HG02981 (cell line): Measurements from ENCODE around the gene LRRK1.

ENCODE experiments used
- ATAC-seq: cut with Tn5 transposase; IDR thresholded peaks from one replicate; pipeline ENCODE4 v1.9.1; 2021; ENCODE audit warnings: mild to moderate bottlenecking, moderate library complexity; ENCODE audit not compliant: unreplicated experiment

Gene LRRK1

DNA sequence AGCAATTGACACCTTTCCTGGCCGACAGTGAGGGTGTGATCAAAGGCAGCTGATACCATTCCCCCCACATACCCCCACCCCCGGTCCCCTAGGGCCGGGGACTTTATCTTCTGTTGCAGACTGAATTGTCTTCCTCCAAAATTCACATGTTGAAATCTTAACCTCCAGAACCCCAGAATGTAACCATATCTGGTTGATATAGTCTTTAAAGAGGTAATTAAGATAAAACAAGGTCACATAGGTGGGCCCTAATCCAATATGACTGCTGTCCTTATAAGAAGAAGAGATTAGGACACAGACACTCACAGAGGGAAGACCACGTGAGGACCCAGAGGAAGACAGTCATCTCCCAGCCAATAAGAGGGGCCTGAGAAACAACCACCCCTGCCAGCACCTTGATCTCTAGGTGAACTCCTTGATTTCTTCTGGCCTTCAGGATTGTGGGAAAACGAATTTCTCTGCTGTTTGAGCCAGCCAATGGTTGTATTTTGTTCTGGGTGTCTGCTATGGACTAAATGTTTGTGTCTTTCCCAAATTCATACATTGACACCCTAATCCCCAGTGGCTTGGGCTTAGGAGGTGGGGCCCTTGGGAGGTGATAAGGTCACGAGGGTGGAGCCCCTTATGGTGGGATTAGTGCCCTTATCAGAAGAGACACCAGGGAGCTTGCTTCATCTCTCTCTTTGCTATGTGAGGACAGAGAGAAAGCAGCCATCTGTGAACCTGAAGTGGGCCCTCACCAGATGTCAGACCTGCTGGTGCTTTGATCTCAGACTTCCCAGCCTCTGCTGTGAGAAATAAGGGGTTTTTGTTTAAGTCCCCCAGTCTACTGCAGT, 188.7 kb downstream of the LRRK1 start:
- no peak for ATAC-seq

DNA sequence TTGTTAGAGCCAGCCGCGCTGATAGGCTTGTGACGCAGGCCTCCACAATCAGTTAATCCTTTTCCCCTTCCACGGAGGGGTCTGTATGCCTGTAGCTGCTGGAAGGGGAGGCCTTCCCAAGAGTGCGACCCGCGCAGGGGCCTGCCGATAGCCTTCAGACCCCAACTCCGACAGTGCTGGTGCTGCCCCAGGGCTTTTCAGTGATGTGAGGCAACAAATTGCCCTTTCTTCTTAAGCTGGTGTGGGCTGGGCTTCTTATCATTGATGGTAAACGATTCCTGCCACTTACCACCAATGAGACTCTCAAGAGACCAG, 189.3 kb downstream of the LRRK1 start:
- no peak for ATAC-seq

DNA sequence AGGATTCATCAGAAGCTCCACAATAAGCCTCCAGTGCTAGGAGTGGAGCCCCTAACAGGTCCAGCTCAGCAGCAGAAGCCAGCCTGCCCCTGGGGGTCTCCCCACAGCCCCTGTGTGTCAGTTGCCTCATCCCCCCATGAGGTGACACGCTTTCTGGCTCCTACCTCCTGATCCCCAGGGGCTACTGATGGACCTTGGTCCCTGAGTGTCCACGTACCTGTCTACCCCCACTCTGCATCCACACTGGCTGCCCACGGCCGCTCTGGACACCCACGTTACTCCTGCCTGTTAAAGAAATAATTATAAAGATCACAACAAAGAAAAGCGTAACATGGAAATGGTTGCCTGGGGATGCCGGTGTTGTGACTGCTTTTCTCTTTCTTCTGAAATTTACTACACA, 189.6 kb downstream of the LRRK1 start:
- no peak for ATAC-seq

DNA sequence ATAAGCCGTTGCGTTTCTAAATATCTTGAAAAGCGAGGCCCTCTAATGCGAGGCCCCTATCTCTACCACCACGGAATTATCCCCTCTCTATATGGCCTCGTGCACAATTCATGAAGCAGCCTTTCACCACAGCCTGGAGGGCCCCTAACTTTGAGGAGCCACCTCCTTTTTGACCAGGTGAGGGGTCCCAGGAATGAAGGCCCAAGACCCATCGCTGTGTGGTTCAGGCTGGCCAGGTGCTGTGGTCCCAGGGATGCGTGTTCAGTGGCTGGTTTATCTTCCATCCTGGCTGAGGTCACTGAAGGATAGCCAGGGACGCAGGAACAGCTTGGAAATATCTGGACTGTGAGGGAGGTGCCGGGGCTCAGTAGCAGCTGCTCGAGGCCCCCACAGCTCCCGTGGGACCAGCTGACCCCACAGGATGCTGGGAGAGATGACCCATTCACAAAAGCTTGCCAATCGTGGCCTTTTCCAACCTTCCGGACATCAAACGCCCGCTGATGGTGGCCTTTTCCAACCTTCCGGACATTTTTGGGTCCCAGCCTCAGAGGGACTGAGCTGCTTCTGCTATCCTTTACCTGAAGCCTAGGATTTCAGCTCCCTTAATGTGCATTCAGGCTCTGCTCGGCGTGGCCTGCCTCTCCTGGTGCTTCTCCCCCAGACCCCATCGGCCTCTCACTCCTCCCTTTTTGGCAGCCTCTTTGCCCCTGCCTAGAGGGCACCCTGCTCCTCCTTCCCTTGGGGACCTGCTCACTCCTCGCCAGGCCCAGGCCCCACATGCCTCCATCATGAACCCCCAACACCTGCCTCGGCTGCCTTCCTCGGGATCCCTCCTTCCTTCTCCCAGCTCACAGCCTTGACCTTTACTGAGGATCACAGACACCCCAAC, 191.8 kb downstream of the LRRK1 start:
- ATAC-seq = no peak

DNA sequence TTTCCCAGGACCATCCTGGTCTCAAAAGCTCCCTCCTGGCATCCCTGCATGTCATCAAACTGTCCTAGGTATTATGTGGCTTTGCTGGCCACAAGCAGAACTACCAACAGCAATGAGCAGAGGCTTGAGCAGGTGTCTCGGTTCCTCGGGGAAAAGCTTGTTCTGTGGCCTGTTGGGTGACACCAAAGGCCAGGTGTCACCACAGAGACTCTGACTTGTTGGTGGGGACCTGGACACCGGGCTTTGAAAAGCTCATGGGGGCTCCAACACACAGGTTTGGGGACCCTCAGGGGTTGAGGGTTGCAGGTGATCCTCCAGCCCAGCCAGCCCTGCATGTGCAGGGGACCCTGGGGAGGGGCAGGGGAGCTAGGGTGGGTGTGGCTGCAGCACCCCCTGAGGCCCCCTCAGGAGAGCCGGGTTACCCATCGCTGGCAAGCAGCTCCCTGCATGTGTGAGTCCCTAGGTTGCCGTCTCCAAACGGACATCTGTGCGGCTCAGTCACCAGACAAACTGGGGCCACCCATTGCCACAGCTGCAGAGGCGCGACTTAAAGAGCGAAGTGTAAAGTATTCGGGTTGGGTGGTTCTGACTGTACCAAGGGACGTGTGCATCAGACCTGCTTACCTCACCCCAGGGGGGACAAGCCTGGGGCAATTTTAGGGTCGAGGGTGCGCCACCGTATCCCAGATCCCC, 192.6 kb downstream of the LRRK1 start:
- ATAC-seq = no peak

DNA sequence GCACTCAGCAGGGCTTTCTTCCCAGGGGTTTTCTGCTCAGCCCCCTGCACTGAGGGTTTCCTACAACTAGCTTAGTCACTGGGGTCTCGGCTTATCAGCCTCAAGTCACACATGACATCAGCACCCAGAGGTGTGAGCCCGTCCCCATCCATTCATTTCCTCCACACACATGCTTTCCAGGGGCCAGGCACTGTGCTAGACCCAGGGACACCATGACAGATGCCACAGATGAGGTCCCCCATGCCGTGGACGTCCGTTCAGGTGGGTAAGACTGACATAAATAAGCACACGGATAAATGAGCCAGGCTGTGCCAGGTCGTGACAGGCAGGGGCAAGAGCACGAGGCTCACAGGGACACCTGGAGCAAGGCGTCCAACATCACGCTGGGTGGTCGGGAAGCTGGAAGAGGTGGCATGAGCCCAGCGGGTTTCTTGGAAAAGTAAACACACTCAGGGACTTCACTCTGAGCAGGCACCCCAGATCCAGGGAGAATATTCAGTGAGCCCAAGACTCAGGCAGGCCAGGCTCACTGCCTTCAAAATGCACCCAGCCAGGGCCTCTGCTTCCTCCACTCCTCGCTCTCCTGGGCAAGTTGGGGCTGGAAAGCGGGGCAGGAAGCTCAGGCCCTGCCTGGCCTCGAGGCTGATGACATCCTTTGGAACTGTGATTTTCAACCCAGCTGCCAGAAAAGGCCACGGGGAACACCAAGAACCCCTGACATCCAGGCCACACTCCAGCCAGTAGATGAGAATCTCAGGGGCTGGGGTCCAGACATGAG, 193.4 kb downstream of the LRRK1 start:
- ATAC-seq = no peak

DNA sequence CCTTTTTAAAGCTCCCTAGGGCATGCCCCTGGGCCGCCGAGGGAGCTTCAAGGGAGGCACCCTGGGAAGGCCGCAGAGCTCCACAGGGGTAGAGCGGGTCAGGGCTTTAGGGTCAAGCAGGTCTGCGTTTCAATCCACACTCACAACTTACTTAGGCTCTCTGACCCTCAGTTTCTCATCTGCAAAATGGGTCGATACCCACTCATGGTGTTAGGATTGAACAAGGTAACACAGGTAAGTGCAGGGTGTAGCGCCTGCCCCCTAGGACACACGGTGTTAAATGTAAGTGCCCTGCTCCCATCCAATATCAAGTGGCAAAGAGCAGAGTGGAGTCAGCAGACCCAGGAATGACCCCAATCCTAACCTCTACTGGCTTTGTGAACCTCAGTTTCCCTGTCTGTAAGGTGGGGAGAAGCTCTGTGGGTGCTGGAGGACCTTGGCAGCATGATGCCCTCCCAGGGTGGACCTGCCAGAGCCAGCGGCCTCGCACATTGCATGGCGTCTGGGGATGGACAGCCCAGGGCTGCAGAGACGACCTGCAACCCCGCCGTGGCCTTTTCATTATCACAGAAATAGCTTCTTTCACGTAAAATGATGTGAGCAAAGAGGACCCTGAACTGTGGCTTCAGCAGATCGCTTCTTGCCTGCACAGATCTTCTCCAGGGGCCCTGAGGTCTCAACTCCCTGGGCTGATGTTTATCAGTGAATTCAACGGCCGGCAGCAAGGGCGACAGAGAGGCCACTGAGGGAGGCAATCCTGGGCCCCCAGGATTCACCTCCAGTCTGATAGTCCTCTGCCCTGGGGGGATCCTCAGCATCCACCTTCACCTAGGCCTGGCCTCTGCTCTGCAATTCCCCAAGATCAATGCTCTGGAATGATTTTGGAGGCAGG, 194.2 kb downstream of the LRRK1 start:
- ATAC-seq = no peak

DNA sequence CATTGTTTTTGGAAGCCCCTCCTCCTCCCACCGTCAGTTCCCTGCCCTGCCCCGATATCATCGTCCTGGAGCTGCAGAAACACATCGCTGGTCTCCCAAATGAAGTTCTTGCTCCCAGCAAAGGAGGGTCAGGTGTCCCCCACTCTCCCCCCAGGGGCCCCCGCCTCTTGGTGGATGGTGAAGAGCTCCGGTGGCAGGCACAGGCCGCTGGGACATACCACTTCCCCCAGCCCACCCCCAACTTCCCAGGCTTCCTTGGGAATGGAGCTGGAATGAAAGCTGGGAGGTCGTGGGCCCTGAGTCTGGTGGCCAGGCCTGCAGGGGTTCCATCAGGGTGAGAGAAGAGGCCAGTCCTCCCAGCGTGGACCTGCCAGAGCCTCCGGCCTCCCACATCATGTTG, 195.0 kb downstream of the LRRK1 start:
- ATAC-seq = no peak

DNA sequence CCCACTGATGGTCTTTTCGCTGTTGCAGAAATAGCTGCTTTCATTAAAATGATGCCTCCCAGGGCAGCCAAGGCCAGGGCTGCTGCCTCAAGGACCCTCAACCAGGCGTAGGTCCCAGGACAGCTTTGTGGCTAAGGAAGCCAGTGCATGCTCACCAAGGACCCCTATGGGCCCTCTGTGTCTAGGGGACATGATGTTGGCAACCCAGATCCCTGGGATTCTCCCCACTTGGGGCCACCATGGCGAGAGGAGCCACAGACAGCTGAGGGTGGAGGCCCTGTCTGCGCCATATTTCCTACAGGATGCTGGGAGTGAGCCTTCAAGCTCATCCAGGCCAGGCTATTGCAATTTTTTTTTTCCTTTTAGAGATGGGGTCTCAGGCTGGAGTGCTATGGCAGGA, 195.5 kb downstream of the LRRK1 start:
- ATAC-seq = no peak

DNA sequence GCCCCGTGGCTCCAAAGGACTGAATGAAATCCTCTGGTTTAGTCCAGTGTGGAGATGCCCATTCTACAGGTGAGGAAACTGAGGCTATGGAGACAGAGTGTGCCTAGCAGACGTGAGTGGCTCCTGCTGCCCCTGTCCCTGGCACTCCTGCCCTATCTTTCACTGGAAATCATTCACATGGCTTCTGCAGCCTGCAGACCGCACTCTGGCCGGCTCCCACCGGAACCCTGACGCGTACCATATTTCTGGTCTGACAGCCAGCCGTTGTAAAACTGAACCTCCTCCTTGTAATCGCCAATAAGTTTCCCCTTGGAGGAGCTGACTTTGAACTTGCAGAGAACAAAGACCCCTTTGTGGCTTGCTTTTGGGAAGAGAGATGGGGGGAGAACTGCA, 196.2 kb downstream of the LRRK1 start:
- ATAC-seq = no peak

DNA sequence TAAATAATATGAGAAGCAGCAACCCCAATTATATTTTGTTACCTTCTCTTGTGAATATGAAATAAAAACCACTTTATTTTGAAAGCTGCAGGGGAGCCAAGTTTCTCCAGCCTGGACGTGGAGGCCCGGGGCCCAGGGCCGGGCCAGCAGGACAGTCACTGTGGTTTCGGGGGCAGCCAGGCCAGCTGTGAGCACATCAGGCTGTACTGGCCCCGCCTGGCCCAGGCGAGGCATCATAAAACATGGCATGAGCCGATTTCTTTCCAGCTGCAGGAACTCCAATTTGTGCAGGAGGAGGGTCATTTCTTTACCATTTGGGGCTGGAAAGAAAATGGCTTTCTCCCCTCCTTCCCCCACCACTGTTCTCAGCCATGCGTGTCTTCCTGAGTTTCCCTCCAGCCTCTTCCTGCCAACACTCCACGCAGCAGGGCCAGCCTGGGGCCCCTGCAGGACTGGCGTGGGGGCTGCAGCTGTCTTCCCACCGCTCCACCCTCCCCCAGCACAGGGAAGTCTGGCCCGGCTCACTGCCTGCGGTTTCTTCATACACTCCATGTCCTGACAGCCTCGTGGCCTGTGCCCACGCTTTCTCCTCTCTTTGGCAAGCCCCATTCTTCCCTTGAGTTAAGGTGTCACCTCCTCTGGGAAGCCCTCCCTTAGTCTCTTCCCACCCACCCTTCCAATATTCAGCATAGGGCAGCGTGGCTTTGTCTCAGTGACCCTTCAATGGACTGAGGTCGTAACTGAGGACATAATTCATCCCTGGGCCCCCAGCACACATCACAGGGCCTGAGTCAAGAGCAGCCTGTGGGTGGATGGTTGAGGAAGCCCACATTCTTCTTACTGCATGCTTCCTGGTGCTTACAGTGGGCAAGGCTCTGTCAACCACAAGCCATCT, 196.9 kb downstream of the LRRK1 start:
- ATAC-seq = no peak

DNA sequence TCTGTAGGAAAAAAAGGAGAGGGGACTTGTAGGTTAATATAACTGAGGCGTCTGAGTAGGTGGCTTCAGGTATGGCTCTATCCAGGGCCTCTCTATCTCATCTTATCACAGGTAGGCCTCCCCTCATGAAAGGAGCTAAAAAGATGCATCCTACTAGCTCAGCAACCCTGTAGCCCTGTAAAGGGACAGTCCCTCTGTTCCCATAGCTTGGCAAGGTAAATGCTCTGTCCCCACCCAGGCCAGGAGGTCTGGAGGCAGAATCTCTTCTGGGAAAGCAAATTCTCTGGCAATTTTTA, 197.5 kb downstream of the LRRK1 start:
- no peak for ATAC-seq

DNA sequence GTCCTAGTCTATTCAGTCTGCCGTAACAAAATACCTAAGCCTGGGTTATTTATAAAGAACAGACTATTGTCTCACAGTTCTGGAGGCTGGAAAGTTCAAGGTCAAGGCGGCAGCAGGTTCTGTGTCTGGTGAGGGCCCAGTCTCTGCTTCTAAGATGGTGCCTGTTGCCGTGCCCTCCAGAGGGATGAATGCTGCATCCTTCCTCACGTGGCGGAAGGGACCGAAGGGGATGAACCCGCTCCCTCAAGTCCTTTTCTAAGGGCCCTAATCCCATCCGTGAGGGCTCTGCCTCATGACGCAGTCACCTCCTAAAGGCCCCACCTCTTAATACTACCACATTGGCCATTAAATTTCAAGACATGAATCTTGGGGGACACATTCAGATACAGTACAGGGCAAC, 199.0 kb downstream of the LRRK1 start:
- no peak for ATAC-seq

DNA sequence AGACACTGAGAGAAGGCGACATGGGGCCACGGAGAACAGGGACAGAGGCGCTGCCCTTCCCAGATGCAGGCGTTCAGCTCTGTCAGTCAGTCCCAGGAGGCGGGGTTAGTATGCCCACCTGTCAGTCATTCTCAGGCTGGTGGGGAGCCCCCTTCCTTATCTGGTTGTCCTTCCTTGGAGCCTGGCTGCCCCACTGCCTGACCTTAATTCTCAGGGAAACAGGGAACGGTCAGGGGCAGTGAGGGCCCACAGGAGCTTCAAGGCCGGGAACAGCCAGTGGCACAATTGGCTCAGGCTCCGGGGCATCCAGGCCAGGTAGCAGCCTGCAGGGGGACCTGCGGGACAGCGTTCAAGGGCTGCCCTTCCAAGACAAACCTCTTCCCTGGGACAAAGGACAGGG, 199.5 kb downstream of the LRRK1 start:
- no peak for ATAC-seq

DNA sequence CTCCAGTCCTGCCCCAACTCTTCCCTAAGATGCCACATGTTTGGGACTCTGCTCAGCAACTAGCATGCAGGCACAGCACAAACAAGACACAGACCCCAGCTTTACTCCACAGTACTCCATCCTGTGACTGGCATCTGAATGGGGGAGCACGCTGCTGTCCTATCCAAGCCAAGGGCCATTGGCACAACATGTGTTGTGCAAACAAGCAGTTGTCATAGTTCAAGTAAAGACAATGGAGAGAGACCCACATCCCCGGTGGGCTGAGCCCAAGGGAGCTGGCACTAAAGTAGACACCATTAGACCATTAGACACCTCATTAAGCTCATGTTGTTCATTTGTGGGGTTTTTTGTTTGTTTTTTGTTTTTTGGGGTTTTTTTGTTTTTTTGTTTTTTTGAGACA, 200.0 kb downstream of the LRRK1 start:
- ATAC-seq = no peak
